MM.1S (cell line): Measurements from ENCODE around the gene KRT79.

Experiments used
- CTCF ChIP-seq: fragments of 300-600 bp; sonication (generic); IDR thresholded peaks from 2 replicates; pipeline ENCODE4 v1.5.1; 2016; ENCODE audit warnings: antibody characterized with exemption, low read length, mixed read lengths
- EZH2 ChIP-seq: fragments of 300-600 bp; sonication (generic); optimal IDR thresholded peaks from 2 replicates; pipeline ENCODE3; 2017; ENCODE audit warnings: low read depth, mild to moderate bottlenecking, antibody characterized with exemption, low read length, mixed read lengths
- EZH2phosphoT487 ChIP-seq: fragments of 300-600 bp; sonication (generic); IDR thresholded peaks from 2 replicates; pipeline ENCODE4 v1.6.1; 2018; ENCODE audit warnings: antibody characterized with exemption, low read length

- TF ChIP-seq CTCF = no peak
- TF ChIP-seq EZH2 = no peak
- no peak for TF ChIP-seq EZH2phosphoT487
Observed at GRCh38 chr12:52788192-52788875, 45.8 kb downstream of the KRT79 start.
